ENCODE data around the gene ZNF641.

GRCh38 chr12:48361664-48362339 lies 11.1 kb upstream of the ZNF641 start:
- TF ChIP-seq CTCF (conservative IDR thresholded peaks at IDR 0.05; ENCODE audit: low read length) (no peak), EZH2phosphoT487 (IDR thresholded peaks at IDR 0.05; ENCODE audit: borderline replicate concordance, low read depth, low read length) (no peak)
